ENCODE data around the gene TRIM41. TPM values are rescaled to one million over a fixed set of nuclear protein-coding genes. Genes with fewer than 3 reads are reported as not detected.
A peak's percentile ranks its signal among the peaks of the same experiment; 100 is the strongest.

TRIM41 gene
- total and polyA plus RNA-seq, 2 experiments from 2014 or later: 2.0 to 14.9 TPM

DNA sequence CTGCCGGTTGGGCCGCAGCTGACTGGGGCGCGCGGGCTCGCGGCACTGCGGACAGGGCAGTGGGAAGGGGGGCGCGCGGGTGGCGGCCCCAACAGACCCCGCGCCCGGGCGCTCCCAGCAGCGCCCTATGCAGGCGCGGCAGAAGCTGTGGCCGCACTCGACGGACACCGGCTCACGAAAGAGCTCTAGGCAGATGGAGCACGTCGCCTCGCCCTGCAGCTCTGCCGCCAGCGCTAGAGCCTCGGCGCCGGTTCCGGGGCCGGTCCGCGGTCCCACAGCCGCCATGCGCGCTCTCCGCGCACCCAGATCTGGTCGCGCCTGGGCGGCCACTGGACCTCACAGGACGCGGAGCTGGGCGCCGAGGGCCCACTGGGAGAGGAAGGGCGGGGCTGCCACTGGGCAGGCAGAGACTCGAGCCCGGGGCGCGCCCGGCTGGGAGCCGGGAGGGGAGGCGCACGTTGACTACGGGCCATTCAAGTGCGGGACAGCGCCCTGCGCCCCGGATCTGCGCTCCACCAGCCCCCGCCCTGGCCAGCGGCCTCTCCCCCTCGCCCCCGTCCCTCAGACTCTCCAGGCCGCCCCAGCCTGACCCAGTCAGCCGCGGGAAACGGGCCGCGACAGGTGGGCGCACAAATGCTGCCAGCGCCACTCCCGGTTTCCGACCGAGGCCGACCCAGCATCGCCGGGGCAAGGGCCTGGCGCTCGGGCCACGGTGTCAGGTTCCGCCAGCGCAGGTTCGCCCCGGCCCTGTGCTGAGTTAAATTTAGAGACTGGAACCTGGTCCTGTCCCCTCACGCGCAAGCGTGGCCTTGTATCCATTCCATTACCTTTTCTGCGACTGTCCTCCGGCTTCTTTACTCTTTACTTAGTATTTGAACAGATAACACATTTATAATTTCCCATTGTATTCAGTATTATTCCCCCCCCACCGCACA is 18.0 kb upstream of the TRIM41 start, which contains the start of gene TRIM7:
Gene TRIM7 (minus strand): TSS at position 371 of the 935 bp plus-strand sequence. CDS start 86 bp downstream, at position 285.
- Histone ChIP-seq H3K4me1 (ENCODE audit: insufficient read depth) (peaks cover 20% of the 10 kb centered on the region), H3K27ac (no peak within 1 kb of the TSS), H3K79me2 (no peaks in the 10 kb centered on the region), H3K27me3 (peaks cover 30% of the 10 kb centered on the region), H3K4me2 (peak within 1 kb of the TSS; percentile 100), H3K9me3 (ENCODE audit: low read depth) (no peaks in the 10 kb centered on the region), H3K36me3 (replicated peaks; ENCODE audit: insufficient read depth, low read depth) (no peaks in the 10 kb centered on the region), H4K20me1 (ENCODE audit: insufficient read depth, poor library complexity, severe bottlenecking) (no peaks in the 10 kb centered on the region), H2AFZ (peak within 1 kb of the TSS; percentile 62), H3K9me2 (replicated peaks; ENCODE audit: insufficient read depth) (no peaks in the 10 kb centered on the region), H3K4me3 (peak within 1 kb of the TSS; percentile 53)
- peak; percentile 50 for DNase-seq (ENCODE audit: low spot score)
- TF ChIP-seq, protein P1, sequence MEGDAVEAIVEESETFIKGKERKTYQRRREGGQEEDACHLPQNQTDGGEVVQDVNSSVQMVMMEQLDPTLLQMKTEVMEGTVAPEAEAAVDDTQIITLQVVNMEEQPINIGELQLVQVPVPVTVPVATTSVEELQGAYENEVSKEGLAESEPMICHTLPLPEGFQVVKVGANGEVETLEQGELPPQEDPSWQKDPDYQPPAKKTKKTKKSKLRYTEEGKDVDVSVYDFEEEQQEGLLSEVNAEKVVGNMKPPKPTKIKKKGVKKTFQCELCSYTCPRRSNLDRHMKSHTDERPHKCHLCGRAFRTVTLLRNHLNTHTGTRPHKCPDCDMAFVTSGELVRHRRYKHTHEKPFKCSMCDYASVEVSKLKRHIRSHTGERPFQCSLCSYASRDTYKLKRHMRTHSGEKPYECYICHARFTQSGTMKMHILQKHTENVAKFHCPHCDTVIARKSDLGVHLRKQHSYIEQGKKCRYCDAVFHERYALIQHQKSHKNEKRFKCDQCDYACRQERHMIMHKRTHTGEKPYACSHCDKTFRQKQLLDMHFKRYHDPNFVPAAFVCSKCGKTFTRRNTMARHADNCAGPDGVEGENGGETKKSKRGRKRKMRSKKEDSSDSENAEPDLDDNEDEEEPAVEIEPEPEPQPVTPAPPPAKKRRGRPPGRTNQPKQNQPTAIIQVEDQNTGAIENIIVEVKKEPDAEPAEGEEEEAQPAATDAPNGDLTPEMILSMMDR (IDR thresholded peaks at IDR 0.05; ENCODE audit: poor library complexity): no peak
- no peak for TF ChIP-seq EZH2 (IDR thresholded peaks at IDR 0.05; ENCODE audit: borderline replicate concordance)
- no peak for TF ChIP-seq EZH2phosphoT487 (IDR thresholded peaks at IDR 0.05; ENCODE audit: low read depth, severe bottlenecking, unreplicated experiment)
- 2% methylated on average over 73 of the region's 94 CpGs for WGBS (ENCODE audit: low lambda C conversion rate, missing lambda C conversion rate)

DNA sequence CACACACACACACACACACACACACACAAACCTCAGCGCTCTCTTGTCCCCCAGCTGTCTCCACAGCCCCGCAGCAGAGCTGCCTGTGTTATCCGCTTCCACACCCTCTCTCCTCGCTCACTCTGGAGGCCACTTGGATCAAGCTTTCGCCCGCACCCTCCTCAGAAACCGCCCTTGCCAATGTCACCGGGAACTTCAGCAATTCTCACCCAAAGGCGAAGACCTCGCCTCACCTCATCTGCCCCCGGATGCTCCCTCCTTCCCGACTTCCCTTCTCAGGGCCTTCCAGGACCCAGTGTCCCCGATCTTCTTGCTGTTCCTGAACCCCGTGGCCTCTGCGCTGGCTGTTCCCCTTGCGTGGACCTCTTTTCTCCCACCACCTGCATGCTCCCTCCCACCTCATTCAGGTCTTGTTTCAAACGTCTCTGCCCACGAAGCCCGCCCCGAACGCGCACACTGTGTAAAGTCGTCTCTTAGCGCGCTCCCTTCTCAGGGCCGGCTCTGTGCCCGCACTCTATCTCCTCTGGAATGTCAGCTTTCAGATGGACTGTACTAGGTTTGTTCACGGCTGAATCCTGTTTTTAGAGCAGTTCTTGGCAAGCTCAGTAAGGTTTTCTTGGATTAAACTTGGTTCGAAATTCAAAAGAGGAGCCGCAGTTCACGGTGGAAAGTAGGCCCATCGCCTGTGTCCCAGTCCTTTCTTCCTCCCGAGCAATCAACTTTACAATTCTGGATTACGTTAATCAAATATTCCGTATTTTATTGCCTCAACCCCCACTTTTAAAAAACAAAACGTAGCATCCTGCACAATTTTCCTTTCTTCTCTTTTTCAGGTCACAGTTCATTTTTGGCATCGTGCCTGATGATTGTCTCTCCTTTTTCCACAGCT is 17.1 kb upstream of the TRIM41 start:
- peak overlapping the region; percentile 100 for H3K4me2 ChIP-seq
- peaks cover 20% of the 10 kb centered on the region for H3K4me1 ChIP-seq (ENCODE audit: insufficient read depth)
- DNase-seq (ENCODE audit: low spot score): peak; percentile 45
- H3K79me2 ChIP-seq: no peaks in the 10 kb centered on the region
- H3K36me3 ChIP-seq (replicated peaks; ENCODE audit: insufficient read depth, low read depth): no peaks in the 10 kb centered on the region
- no peaks in the 10 kb centered on the region for H3K9me3 ChIP-seq (ENCODE audit: low read depth)
- peaks cover 23% of the 10 kb centered on the region for H3K27me3 ChIP-seq
- 5% methylated on average over 37 of the region's 37 CpGs for WGBS (ENCODE audit: low lambda C conversion rate, missing lambda C conversion rate)
- peak overlapping the region; percentile 53 for H3K4me3 ChIP-seq
- peak overlapping the region; percentile 22 for H2AFZ ChIP-seq
- H3K9me2 ChIP-seq (replicated peaks; ENCODE audit: insufficient read depth): no peaks in the 10 kb centered on the region
- H3K27ac ChIP-seq: peak overlapping the region; percentile 45
- TF ChIP-seq, protein P1 (IDR thresholded peaks at IDR 0.05; ENCODE audit: poor library complexity): no peak
- TF ChIP-seq EZH2phosphoT487 (IDR thresholded peaks at IDR 0.05; ENCODE audit: low read depth, severe bottlenecking, unreplicated experiment): no peak
- no peak for TF ChIP-seq EZH2 (IDR thresholded peaks at IDR 0.05; ENCODE audit: borderline replicate concordance)
- no peaks in the 10 kb centered on the region for H4K20me1 ChIP-seq (ENCODE audit: insufficient read depth, poor library complexity, severe bottlenecking)

DNA sequence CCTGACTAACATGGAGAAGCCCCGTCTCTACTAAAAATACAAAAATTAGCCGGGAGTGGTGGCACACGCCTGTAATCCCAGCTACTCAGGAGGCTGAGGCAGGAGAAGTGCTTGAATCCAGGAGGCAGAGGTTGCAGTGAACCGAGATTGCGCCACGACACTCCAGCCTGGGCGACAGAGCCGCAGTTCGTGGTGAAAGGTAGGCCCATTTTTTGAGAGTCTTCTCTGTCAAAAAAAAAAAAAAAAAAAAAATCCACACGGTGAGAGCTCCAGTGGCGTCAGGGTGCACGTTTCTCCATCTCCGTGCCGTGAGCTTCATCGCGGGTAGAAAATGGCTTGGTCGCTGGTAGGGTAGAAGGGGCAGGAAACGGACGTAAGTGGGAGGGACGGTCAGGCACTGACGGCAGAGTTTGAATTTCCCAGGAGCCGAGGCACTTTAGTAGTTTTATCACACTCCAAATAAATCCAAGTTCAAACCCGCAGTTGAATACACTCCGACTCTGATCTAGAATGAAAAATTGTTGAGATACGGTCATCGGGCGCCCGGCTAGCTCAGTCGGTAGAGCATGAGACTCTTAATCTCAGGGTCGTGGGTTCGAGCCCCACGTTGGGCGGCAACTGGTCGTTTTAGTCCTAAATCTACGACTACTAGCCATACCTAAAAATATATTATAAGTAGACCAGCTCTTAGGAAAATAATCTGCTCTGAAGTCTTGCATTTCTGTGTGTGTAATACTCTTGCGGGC is 15.7 kb upstream of the TRIM41 start:
- peak overlapping the region; percentile 30 for H2AFZ ChIP-seq
- H3K4me1 ChIP-seq (ENCODE audit: insufficient read depth): peaks cover 20% of the 10 kb centered on the region
- peak; percentile 86 for DNase-seq (ENCODE audit: low spot score)
- H3K9me2 ChIP-seq (replicated peaks; ENCODE audit: insufficient read depth): no peaks in the 10 kb centered on the region
- peak overlapping the region; percentile 35 for H3K4me3 ChIP-seq
- H3K9me3 ChIP-seq (ENCODE audit: low read depth): no peaks in the 10 kb centered on the region
- H3K79me2 ChIP-seq: no peaks in the 10 kb centered on the region
- TF ChIP-seq EZH2phosphoT487 (IDR thresholded peaks at IDR 0.05; ENCODE audit: low read depth, severe bottlenecking, unreplicated experiment) (no peak), EZH2 (IDR thresholded peaks at IDR 0.05; ENCODE audit: borderline replicate concordance) (no peak)
- TF ChIP-seq, protein P1 (IDR thresholded peaks at IDR 0.05; ENCODE audit: poor library complexity): no peak
- peaks cover 22% of the 10 kb centered on the region for H3K27me3 ChIP-seq
- H3K36me3 ChIP-seq (replicated peaks; ENCODE audit: insufficient read depth, low read depth): no peaks in the 10 kb centered on the region
- H3K4me2 ChIP-seq: peak overlapping the region; percentile 100
- 1% methylated on average over 36 of the region's 36 CpGs for WGBS (ENCODE audit: low lambda C conversion rate, missing lambda C conversion rate)
- no peaks in the 10 kb centered on the region for H4K20me1 ChIP-seq (ENCODE audit: insufficient read depth, poor library complexity, severe bottlenecking)
- H3K27ac ChIP-seq: peak overlapping the region; percentile 77
